Right atrium auricular region (tissue), 2 donors: ENCODE results near the gene CKM. TPM values are rescaled to one million over a fixed set of nuclear protein-coding genes. Genes with fewer than 3 reads are reported as not detected.

Experiments
- DNase-seq: peaks from one replicate; pipeline ENCODE4 v3.0.0-alpha.2; 2019; ENCODE audit warnings: low spot score
- H3K27ac ChIP-seq, 2 donors: fragments of 200-600 bp; sonication (generic); 1 replicate in 1 of 2; 2 replicates in 1 of 2; pipeline ENCODE4 v1.5.1; 2016 to 2019
- H3K27me3 ChIP-seq, 2 donors: fragments of 200-600 bp; sonication (generic); one replicate each; pipeline versions ENCODE4 v1.5.1 to v1.6.0; 2017 to 2019
- H3K36me3 ChIP-seq: fragments of 200-600 bp; sonication (generic); one replicate; pipeline ENCODE4 v1.5.1; 2016
- H3K4me1 ChIP-seq, 2 donors: fragments of 200-600 bp; sonication (generic); one replicate each; pipeline versions ENCODE4 v1.5.1 to v1.6.0; 2017 to 2019
- H3K4me3 ChIP-seq, 2 donors: fragments of 200-600 bp; sonication (generic); 1 replicate in 1 of 2; 2 replicates in 1 of 2; pipeline ENCODE4 v1.5.1; 2017 to 2019; ENCODE audit warnings: mild to moderate bottlenecking in 1 of 2, moderate library complexity in 1 of 2
- H3K9me3 ChIP-seq, 2 donors: fragments of 200-600 bp; sonication (generic); one replicate each; pipeline ENCODE4 v1.5.1; 2019
- total RNA-seq, 2 donors: library from RNA; depleted of rRNA; stranded (reverse); fragments of >200 nt; gene quantifications; one replicate each; pipeline ENCODE4 v1.1.0, GENCODE V29; 2016
- TF ChIP-seq, protein P1 (sequence below), 2 donors: fragments of 200-600 bp; sonication (generic); IDR thresholded peaks; one replicate each; pipeline ENCODE4 v1.5.1; 2019; ENCODE audit warnings: antibody characterized with exemption in 2 of 2

The CKM gene
- total RNA-seq, 2 donors from 2014 or later: 3,033 to 6,121 TPM

DNA sequence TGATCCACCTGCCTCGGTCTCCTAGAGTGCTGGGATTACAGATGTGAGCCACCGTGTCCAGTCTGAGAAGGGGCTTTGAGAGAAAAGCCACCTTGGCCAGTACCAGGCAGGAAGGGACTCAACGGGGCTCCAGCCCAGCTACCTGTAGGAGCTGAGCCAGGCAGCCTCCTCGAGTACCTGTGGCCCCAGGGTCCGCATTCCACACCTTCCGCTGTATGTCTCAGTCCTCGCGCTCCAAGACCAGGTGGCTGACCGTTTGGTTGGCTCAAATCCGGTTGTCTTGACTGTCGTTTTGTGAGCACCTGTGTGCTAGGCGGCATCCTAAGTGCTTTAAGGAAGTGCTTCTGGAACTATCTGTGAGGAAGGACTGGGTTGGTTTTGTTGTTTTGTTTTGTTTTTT is 55.4 kb downstream of the CKM start:
- no peak for DNase-seq
- Histone ChIP-seq H3K27ac (no peak overlapping the region), H3K4me3 (no peak overlapping the region), H3K36me3 (peaks cover 24% of the 10 kb centered on the region), H3K4me1 (no peaks in the 10 kb centered on the region), H3K27me3 (no peaks in the 10 kb centered on the region), H3K9me3 (no peaks in the 10 kb centered on the region)
- TF ChIP-seq, protein P1, sequence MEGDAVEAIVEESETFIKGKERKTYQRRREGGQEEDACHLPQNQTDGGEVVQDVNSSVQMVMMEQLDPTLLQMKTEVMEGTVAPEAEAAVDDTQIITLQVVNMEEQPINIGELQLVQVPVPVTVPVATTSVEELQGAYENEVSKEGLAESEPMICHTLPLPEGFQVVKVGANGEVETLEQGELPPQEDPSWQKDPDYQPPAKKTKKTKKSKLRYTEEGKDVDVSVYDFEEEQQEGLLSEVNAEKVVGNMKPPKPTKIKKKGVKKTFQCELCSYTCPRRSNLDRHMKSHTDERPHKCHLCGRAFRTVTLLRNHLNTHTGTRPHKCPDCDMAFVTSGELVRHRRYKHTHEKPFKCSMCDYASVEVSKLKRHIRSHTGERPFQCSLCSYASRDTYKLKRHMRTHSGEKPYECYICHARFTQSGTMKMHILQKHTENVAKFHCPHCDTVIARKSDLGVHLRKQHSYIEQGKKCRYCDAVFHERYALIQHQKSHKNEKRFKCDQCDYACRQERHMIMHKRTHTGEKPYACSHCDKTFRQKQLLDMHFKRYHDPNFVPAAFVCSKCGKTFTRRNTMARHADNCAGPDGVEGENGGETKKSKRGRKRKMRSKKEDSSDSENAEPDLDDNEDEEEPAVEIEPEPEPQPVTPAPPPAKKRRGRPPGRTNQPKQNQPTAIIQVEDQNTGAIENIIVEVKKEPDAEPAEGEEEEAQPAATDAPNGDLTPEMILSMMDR (IDR thresholded peaks at IDR 0.05): no peak

DNA sequence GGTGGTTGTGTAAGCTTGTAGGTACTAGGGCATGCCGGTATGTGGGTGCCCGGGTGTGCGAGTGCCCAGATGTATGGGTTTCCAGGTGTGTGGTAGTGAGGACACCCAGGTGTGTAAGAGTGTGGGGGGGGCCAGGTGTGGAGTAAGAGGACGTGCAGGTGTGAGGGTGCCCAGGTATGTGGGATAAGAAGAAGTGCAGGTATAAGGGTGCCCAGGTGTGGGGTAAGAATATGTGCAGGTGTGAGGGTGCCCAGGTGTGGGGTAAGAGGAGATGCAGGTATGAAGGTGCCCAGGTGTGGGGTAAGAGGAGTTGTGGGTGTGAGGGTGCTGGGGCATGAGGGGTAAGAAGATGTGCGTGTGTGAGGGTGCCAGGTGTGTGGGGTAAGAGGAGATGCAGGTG is 57.3 kb downstream of the CKM start:
- Histone ChIP-seq H3K4me3 (no peak overlapping the region), H3K9me3 (no peaks in the 10 kb centered on the region), H3K27me3 (no peaks in the 10 kb centered on the region), H3K36me3 (peaks cover 8% of the 10 kb centered on the region), H3K27ac (no peak overlapping the region), H3K4me1 (no peaks in the 10 kb centered on the region)
- DNase-seq: no peak
- TF ChIP-seq, protein P1 (IDR thresholded peaks at IDR 0.05): no peak

DNA sequence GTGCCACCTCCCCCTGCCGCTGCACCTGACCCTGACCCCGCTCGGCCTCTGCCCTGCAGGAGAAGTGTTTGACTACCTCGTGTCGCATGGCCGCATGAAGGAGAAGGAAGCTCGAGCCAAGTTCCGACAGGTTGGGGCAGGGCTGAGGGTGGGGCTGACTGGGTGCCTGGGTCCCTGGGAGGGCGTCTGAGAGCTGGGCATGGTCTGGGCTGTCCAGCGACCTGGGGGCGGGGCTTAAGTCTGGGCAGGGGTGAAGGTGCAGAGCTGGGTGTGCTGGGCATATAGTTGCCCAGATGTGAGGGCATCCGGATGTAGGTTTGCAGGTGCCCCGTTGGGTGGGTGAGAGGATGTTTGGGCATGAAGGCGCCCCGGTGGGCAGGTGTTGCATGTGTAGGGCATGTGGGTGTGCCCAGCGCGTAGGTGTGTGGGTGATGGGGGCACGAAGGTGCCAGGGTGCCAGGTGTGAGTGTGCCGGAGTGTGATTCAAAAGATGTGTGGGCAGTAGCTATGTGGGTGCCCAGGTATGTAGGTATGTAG is 57.8 kb downstream of the CKM start:
- DNase-seq: no peak
- no peak overlapping the region for H3K4me3 ChIP-seq
- no peaks in the 10 kb centered on the region for H3K9me3 ChIP-seq
- H3K36me3 ChIP-seq: peaks cover 8% of the 10 kb centered on the region
- no peaks in the 10 kb centered on the region for H3K27me3 ChIP-seq
- TF ChIP-seq, protein P1 (IDR thresholded peaks at IDR 0.05): no peak
- no peaks in the 10 kb centered on the region for H3K4me1 ChIP-seq
- H3K27ac ChIP-seq: no peak overlapping the region

DNA sequence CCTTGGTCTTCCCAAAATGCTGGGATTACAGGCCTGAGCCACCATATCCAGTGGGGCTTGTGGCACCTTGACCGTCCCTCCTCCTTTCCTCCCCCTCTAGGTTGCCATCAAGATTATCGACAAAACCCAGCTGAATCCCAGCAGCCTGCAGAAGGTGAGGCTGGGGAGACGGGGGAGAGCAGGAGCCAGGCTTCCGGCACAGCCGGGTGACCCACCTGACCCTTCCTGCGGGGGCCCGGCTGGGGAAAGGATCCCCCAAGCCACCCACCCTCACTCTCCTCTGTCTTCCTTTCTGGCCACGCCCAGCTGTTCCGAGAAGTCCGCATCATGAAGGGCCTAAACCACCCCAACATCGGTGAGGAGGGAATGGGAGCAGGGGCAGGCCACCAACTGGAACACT is 59.7 kb downstream of the CKM start:
- H3K4me3 ChIP-seq: no peak overlapping the region
- TF ChIP-seq, protein P1 (IDR thresholded peaks at IDR 0.05): no peak
- DNase-seq: no peak
- no peaks in the 10 kb centered on the region for H3K9me3 ChIP-seq
- H3K27ac ChIP-seq: no peak overlapping the region
- peaks cover 10% of the 10 kb centered on the region for H3K36me3 ChIP-seq
- H3K27me3 ChIP-seq: no peaks in the 10 kb centered on the region
- no peaks in the 10 kb centered on the region for H3K4me1 ChIP-seq

DNA sequence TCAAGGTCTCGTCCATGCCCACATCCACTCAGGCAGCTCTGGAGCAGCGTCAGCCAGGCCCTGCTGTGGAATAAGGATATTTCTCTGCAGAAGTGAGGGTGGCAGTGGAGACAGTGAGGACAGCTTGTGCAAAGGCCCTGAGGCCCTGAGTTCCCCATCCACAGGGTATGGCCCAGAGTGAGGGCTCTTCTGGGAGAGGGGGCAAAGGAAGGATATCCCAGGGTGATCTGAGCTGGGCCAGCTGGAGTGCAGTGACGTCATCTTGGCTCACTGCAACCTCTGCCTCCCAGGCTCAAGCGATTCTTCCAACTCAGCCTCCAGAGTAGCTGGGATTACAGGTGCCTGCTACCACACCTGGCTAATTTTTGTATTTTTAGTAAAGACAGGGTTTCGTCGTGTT is 60.1 kb downstream of the CKM start:
- no peak for DNase-seq

More for the DNA sequence above, 60.1 kb downstream of the CKM start:
- Histone ChIP-seq H3K27me3 (no peaks in the 10 kb centered on the region), H3K36me3 (peaks cover 10% of the 10 kb centered on the region), H3K9me3 (no peaks in the 10 kb centered on the region), H3K27ac (no peak overlapping the region), H3K4me3 (no peak overlapping the region), H3K4me1 (no peaks in the 10 kb centered on the region)
- TF ChIP-seq, protein P1 (IDR thresholded peaks at IDR 0.05): no peak
